HepG2 (cell line): Measurements from ENCODE around the gene EPHX1. TPM values are rescaled to one million over a fixed set of nuclear protein-coding genes. Genes with fewer than 3 reads are reported as not detected.
A peak's percentile ranks its signal among the peaks of the same experiment; 100 is the strongest.

Source experiments
- AGO1 ChIP-seq: fragments of 200-400 bp; formaldehyde crosslinking; IDR thresholded peaks from 2 replicates; pipeline ENCODE4 v1.6.1; 2017; ENCODE audit warnings: mild to moderate bottlenecking, low read depth, low read length, moderate library complexity; ENCODE audit not compliant: poor library complexity, severe bottlenecking
- AKAP8 ChIP-seq: sonication (generic); formaldehyde crosslinking; IDR thresholded peaks from 2 replicates; pipeline ENCODE4 v1.5.1; 2020; ENCODE audit warnings: mild to moderate bottlenecking, missing genetic modification reagents
- CC2D1A ChIP-seq: sonication (generic); formaldehyde crosslinking; IDR thresholded peaks from 2 replicates; pipeline ENCODE4 v1.8.1; 2023; ENCODE audit warnings: mild to moderate bottlenecking, missing genetic modification reagents
- CCAR2 ChIP-seq: fragments of 200-400 bp; formaldehyde crosslinking; optimal IDR thresholded peaks from 2 replicates; pipeline ENCODE3; 2018; ENCODE audit warnings: low read depth, mild to moderate bottlenecking, low read length, moderate library complexity
- HNRNPL ChIP-seq: fragments of 200-400 bp; formaldehyde crosslinking; IDR thresholded peaks from 2 replicates; pipeline ENCODE4 v1.6.1; 2017; ENCODE audit warnings: mild to moderate bottlenecking, low read depth, low read length
- HOXA3 ChIP-seq: sonication (generic); formaldehyde crosslinking; IDR thresholded peaks from 2 replicates; pipeline ENCODE4 v1.5.0; 2020; ENCODE audit warnings: missing genetic modification reagents
- MTA1 ChIP-seq: sonication (generic); formaldehyde crosslinking; IDR thresholded peaks from 2 replicates; pipeline ENCODE4 v1.4.0; 2020; ENCODE audit warnings: missing genetic modification reagents, mild to moderate bottlenecking, borderline replicate concordance
- PCBP1 ChIP-seq: fragments of 200-400 bp; formaldehyde crosslinking; IDR thresholded peaks from 2 replicates; pipeline ENCODE4 v1.6.1; 2017; ENCODE audit warnings: mild to moderate bottlenecking, low read depth, low read length, borderline replicate concordance
- PHF5A ChIP-seq: IDR thresholded peaks from one replicate; pipeline ENCODE4 v1.6.1; 2018; ENCODE audit warnings: low read depth, missing genetic modification reagents; ENCODE audit not compliant: unreplicated experiment
- POLR2A ChIP-seq, 2 experiments: IDR thresholded peaks; 2 replicates each; pipeline ENCODE4 v1.6.1; 2011; ENCODE audit warnings: low read depth in 2 of 2, low read length in 2 of 2, mild to moderate bottlenecking in 1 of 2, moderate library complexity in 1 of 2; ENCODE audit not compliant: insufficient read depth in 1 of 2
- RBM39 ChIP-seq: fragments of 200-400 bp; formaldehyde crosslinking; IDR thresholded peaks from one replicate; pipeline ENCODE4 v1.6.1; 2018; ENCODE audit warnings: antibody characterized with exemption, mild to moderate bottlenecking, low read depth, low read length; ENCODE audit not compliant: poor library complexity, severe bottlenecking
- RFX3 ChIP-seq: IDR thresholded peaks from 2 replicates; pipeline ENCODE4 v1.6.1; 2016; ENCODE audit warnings: missing biosample characterization, missing genetic modification reagents
- RORA ChIP-seq: sonication (generic); formaldehyde crosslinking; IDR thresholded peaks from 2 replicates; pipeline ENCODE4 v1.5.0; 2020; ENCODE audit warnings: mild to moderate bottlenecking, missing genetic modification reagents, moderate library complexity
- SRF ChIP-seq: IDR thresholded peaks from 2 replicates; pipeline ENCODE4 v1.6.1; 2011; ENCODE audit warnings: mild to moderate bottlenecking, low read depth, low read length, moderate library complexity
- TEAD3 ChIP-seq: optimal IDR thresholded peaks from 2 replicates; pipeline ENCODE3; 2016; ENCODE audit warnings: borderline replicate concordance
- ZC3H13 ChIP-seq: sonication (generic); formaldehyde crosslinking; IDR thresholded peaks from 2 replicates; pipeline ENCODE4 v1.8.1; 2023; ENCODE audit warnings: mild to moderate bottlenecking, missing genetic modification reagents, moderate library complexity
- ZFP36L1 ChIP-seq: sonication (generic); formaldehyde crosslinking; IDR thresholded peaks from 2 replicates; pipeline ENCODE4 v1.8.0; 2022; ENCODE audit warnings: mild to moderate bottlenecking, missing genetic modification reagents, moderate library complexity
- ZMYM2 ChIP-seq: sonication (generic); formaldehyde crosslinking; IDR thresholded peaks from 2 replicates; pipeline ENCODE4 v1.8.0; 2022; ENCODE audit warnings: mild to moderate bottlenecking, missing genetic modification reagents
- ZNF260 ChIP-seq: sonication (generic); formaldehyde crosslinking; IDR thresholded peaks from 2 replicates; pipeline ENCODE4 v1.4.0; 2020; ENCODE audit warnings: missing genetic modification reagents, low read depth, mild to moderate bottlenecking, borderline replicate concordance
- ZNF382 ChIP-seq: sonication (generic); formaldehyde crosslinking; IDR thresholded peaks from 2 replicates; pipeline ENCODE4 v1.5.0; 2020; ENCODE audit warnings: missing genetic modification reagents, mild to moderate bottlenecking, borderline replicate concordance
- ZNF564 ChIP-seq: sonication (generic); formaldehyde crosslinking; IDR thresholded peaks from 2 replicates; pipeline ENCODE4 v1.8.1; 2023; ENCODE audit warnings: mild to moderate bottlenecking, missing genetic modification reagents
- ZNF672 ChIP-seq: sonication (generic); formaldehyde crosslinking; IDR thresholded peaks from 2 replicates; pipeline ENCODE4 v1.8.1; 2022; ENCODE audit warnings: missing genetic modification reagents
- ZNF773 ChIP-seq: sonication (generic); formaldehyde crosslinking; IDR thresholded peaks from 2 replicates; pipeline ENCODE4 v1.4.0; 2020; ENCODE audit warnings: missing genetic modification reagents, borderline replicate concordance
- ZNF781 ChIP-seq: sonication (generic); formaldehyde crosslinking; IDR thresholded peaks from 2 replicates; pipeline ENCODE4 v1.5.1; 2020; ENCODE audit warnings: borderline replicate concordance, mild to moderate bottlenecking, missing genetic modification reagents; ENCODE audit errors: not compliant biosample characterization
- ZZZ3 ChIP-seq: sonication (generic); formaldehyde crosslinking; IDR thresholded peaks from 2 replicates; pipeline ENCODE4 v1.4.0; 2020; ENCODE audit warnings: missing genetic modification reagents, mild to moderate bottlenecking, borderline replicate concordance
- polyA plus RNA-seq, 8 experiments: library from polyadenylated mRNA; depleted of rRNA in 3 of 8; stranded (reverse) in 7 of 8; unstranded in 1 of 8; fragments of >200 nt; fragmentation: Illumina TruSeq in 4 of 8; extraction: Trizol in 4 of 8; gene quantifications; 2 replicates each; pipeline versions ENCODE4 v1.2.1 to v1.2.3, GENCODE V29; 2011 to 2016; ENCODE audit warnings: low read depth in 4 of 8, missing spikeins in 1 of 8, mixed read lengths in 1 of 8; ENCODE audit not compliant: insufficient read depth in 1 of 8
- total RNA-seq, 5 experiments: library from RNA; depleted of rRNA; stranded (reverse); fragments of >200 nt; fragmentation: Illumina TruSeq; extraction: Trizol; gene quantifications; 2 replicates each; pipeline ENCODE4 v1.2.3, GENCODE V29; 2016; ENCODE audit warnings: low read depth in 1 of 5
- TF ChIP-seq, protein P1 (sequence below): sonication (generic); formaldehyde crosslinking; IDR thresholded peaks from 2 replicates; pipeline ENCODE4 v1.4.0; 2020; ENCODE audit warnings: missing genetic modification reagents, borderline replicate concordance
- TF ChIP-seq, protein P2 (sequence below): sonication (generic); formaldehyde crosslinking; IDR thresholded peaks from 2 replicates; pipeline ENCODE4 v1.5.1; 2020; ENCODE audit warnings: mild to moderate bottlenecking, moderate library complexity, missing genetic modification reagents

EPHX1 gene
- total and polyA plus RNA-seq, 2 of the 13 experiments (the other 11 are each of a cell fraction or from before 2014, with no cell fraction given), result 27.7 to 36.5 TPM

DNA sequence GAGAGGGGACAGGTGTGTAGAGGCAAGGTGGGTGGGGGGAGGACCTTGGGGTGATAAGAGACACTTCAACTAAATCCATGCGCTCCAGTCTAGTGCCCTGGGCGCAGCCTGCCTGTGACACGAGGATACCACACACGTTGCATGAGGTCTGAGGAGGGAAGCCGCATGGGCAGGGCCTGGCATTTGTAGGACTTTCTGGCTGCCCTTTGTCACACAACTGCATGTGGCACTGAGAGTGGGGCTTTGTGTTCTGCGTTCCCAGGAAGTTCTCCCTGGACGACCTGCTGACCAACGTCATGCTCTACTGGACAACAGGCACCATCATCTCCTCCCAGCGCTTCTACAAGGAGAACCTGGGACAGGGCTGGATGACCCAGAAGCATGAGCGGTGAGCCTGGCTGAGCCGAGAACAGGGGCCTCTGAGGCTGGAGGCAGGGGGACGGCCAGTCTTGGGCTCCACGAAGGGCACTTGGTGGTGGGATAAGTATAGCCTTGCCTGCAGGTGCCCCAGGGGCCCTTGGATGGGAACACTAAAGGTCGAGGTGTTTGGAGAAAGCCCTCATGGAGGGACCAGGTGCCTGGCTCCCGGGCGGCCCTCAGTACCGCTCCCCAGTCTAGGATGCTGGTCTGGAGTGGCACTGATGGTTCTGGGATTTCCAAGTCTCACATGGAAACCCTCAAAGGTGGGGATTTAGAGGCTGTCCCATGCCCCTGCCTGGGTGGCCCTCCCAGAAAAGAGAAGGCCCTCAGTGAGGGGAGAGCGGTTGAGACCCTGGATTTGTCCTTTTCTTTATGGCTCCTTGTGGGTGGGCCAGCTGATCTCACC is 34.5 kb downstream of the EPHX1 start (continued):
- no peak for TF ChIP-seq MTA1 (CRISPR knock-in tag)
- TF ChIP-seq PHF5A (CRISPR knock-in tag), result no peak
- no peak for TF ChIP-seq TEAD3 (CRISPR knock-in tag)
- no peak for TF ChIP-seq ZNF773 (CRISPR knock-in tag)
- no peak for TF ChIP-seq CCAR2
- 0 out of 2 replicates have a peak, but pooled peaks have one; percentile 28 for TF ChIP-seq ZC3H13 (CRISPR knock-in tag)
- TF ChIP-seq HNRNPL, result no peak
- no peak for TF ChIP-seq ZNF564 (CRISPR knock-in tag)
- TF ChIP-seq RFX3 (CRISPR knock-in tag), result no peak
- TF ChIP-seq, protein P1, sequence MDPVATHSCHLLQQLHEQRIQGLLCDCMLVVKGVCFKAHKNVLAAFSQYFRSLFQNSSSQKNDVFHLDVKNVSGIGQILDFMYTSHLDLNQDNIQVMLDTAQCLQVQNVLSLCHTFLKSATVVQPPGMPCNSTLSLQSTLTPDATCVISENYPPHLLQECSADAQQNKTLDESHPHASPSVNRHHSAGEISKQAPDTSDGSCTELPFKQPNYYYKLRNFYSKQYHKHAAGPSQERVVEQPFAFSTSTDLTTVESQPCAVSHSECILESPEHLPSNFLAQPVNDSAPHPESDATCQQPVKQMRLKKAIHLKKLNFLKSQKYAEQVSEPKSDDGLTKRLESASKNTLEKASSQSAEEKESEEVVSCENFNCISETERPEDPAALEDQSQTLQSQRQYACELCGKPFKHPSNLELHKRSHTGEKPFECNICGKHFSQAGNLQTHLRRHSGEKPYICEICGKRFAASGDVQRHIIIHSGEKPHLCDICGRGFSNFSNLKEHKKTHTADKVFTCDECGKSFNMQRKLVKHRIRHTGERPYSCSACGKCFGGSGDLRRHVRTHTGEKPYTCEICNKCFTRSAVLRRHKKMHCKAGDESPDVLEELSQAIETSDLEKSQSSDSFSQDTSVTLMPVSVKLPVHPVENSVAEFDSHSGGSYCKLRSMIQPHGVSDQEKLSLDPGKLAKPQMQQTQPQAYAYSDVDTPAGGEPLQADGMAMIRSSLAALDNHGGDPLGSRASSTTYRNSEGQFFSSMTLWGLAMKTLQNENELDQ (CRISPR knock-in tag), result no peak
- no peak for TF ChIP-seq SRF
- no peak for TF ChIP-seq ZZZ3
- no peak for TF ChIP-seq ZNF382
- TF ChIP-seq ZNF781 (CRISPR knock-in tag), result no peak
- no peak for TF ChIP-seq ZNF672
- TF ChIP-seq, protein P2, sequence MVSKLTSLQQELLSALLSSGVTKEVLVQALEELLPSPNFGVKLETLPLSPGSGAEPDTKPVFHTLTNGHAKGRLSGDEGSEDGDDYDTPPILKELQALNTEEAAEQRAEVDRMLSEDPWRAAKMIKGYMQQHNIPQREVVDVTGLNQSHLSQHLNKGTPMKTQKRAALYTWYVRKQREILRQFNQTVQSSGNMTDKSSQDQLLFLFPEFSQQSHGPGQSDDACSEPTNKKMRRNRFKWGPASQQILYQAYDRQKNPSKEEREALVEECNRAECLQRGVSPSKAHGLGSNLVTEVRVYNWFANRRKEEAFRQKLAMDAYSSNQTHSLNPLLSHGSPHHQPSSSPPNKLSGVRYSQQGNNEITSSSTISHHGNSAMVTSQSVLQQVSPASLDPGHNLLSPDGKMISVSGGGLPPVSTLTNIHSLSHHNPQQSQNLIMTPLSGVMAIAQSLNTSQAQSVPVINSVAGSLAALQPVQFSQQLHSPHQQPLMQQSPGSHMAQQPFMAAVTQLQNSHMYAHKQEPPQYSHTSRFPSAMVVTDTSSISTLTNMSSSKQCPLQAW (CRISPR knock-in tag), result no peak
- TF ChIP-seq HOXA3 (CRISPR knock-in tag), result no peak
- TF ChIP-seq PCBP1, result no peak
- TF ChIP-seq ZFP36L1 (CRISPR knock-in tag), result no peak
- TF ChIP-seq POLR2A (IDR thresholded peaks at IDR 0.05; ENCODE audit: insufficient read depth in 1 of 2, low read depth in 2 of 2, low read length in 2 of 2), result peak in 1 of 2 experiments; percentile 33; a peak in 2 of 4 replicates
- TF ChIP-seq RORA, result no peak
- TF ChIP-seq AGO1, result peak; percentile 94
- no peak for TF ChIP-seq RBM39
- no peak for TF ChIP-seq CC2D1A (CRISPR knock-in tag)
- TF ChIP-seq AKAP8 (CRISPR knock-in tag), result peak; percentile 53; the same call in 1 of the 2 replicates
- TF ChIP-seq ZNF260 (CRISPR knock-in tag), result no peak
- no peak for TF ChIP-seq ZMYM2 (CRISPR knock-in tag)
